Suppressor macrophage treated with lipopolysaccharide for 4 hours (primary cell): ENCODE results near the gene HEPACAM.
"Not testable (repeated sequence)": the region's sequence is repeated elsewhere in the genome, so short reads cannot be mapped to it uniquely, and the experiment has no call there.

Experiments
- DNase-seq: peaks from one replicate; pipeline ENCODE4 v3.0.0-alpha.2; 2020

Gene HEPACAM

DNA sequence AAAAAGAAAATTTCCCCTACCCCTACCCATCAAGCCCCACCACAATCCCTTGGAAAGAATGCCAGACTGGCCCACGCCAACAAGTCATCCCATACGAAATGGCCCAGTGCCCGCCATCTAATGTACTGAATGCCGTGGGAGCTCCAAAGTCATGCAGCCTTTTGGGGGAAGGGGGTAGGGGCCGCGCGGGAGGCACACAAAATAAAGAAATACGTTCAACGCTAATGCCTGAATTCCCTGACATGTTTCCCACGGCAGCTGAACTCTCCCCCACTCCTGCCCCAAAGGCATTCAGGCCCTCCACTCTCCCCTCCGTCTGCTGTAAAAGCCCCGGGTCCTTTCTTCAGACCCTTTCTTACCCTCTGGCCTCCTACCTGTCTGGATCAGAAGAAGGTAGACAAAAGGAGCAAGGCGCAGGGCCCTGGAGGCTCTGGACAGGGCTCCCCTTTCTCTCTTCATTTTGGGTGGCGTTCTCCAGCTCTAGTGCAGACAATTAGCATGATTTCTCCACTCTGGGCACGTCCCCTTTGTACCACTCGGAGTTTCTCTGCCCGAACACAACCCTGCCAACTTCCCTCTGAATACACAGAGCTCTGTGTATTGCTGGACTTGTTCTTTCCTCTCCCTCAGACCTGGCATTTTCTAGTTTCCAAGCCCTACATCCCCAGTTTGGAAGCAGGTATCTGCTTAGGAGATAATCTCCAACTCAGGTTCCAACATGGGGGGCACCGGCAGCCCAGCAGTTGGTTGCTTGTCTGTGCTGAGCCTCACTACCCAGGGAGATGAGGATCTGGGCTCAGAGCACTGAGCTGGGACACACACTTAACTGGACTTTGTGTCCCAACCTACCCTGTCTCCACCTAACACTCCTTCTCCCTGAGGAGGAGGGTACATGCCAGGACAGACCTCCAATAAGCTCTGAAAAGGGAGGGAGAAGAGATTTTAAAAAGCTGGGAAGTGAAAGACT is at the start of gene HEPACAM:
Gene HEPACAM, minus strand, starts transcription at position 500 of the 967 bp plus-strand sequence. Its CDS starts 41 bp downstream, at position 459.
- no peak for DNase-seq

- no peak for DNase-seq
Measured at GRCh38 chr11:124984512-124984854, 48.6 kb upstream of the HEPACAM start.

DNA sequence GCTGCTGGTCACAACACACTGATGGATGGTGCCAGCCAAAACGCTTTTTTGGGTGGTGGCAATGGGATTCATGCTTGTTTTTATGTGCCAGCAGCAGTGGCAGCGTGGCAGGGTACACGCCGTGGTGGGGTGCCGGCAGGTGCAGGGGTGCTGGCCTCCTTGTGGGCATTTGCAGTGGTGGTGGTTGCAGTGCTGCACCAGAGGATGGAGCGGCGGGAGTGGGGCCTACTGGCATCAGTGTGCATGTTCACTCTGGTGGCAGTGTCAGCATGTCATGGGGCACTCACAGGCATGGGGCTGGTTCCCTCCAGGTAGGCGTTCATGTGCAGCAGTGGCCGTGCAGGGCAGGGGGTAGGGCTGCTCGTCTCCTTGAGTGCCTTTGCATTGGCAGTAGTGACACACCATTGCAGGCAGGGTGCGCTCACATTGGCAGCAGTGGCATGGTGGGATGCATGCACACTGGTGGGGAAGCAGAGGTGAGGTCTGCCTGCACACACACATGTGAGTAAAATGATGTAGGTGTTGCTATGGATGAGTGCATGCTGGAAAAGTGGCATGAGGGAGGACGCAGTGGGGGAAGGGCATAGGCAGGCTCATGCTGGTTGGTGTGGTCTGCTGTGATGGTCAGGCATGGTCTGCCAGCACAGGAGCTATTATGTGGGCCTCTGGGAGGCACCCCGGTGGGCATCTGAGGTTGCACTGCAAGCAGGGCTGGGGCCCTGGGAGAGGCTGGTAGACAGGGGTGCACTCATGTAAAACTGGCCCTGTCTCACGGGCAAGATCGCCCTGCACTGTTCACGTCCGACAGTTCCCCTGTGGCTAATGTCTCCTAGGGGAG is 48.0 kb upstream of the HEPACAM start:
- no peak for DNase-seq

DNA sequence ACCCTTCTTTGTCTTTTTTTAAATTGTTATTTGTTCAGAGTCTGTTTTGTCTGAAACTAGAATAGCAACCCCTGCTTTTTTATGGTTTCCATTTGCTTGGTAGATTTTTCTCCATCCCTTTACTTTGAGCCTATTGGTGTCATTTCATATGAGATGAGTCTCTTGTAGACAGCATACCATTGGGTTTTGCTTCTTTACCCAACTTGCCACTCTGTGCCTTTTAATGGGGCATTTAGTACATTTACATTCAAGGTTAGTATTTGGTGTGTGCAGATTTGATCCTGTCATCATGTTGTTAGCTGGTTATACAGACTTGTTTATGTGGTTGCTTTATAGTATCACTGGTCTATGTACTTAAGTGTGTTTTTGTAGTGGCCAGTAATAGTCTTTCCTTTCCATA is 46.2 kb upstream of the HEPACAM start:
- no peak for DNase-seq

DNA sequence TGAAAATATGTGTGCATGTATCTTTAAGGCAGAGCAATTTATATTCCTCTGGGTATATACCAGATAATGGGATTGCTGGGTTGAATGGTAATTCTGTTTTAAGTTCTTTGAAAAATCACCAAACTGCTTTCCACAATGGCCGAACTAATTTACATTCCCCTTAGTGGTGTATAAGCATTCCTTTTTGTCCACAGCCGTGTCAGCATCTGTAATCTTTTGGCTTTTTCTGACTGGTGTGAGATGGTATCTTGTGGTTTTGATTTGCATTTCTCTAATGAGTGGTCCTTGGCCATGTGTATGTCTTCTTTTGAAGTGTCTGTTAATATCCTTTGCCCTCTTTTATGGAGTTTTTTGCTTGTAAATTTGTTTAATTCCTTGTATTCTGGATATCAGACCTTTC is 42.5 kb upstream of the HEPACAM start:
- no peak for DNase-seq

GRCh38 chr11:124977006-124977405 is 41.2 kb upstream of the HEPACAM start:
- no peak for DNase-seq

DNA sequence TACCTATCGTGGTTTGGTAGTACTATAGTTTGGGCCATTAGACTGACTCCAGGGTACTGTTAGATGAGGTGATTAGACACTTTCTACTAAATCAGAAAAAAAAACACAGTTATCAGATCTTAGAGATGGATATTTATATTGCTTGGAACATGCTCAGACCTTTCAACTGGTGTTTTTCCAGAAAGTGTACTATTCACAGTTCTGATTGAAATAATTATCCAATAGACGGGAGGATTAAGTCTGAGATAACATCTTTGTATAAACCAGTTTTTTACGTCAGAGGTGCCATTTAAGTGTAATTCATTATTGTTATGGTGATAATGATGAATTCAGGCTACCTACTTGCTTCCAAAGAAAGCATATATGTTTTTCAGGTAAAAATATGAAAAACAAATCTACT is 40.7 kb upstream of the HEPACAM start:
- DNase-seq: no peak

- DNase-seq: no peak
Measured at GRCh38 chr11:124971810-124972209, 36.0 kb upstream of the HEPACAM start.

DNA sequence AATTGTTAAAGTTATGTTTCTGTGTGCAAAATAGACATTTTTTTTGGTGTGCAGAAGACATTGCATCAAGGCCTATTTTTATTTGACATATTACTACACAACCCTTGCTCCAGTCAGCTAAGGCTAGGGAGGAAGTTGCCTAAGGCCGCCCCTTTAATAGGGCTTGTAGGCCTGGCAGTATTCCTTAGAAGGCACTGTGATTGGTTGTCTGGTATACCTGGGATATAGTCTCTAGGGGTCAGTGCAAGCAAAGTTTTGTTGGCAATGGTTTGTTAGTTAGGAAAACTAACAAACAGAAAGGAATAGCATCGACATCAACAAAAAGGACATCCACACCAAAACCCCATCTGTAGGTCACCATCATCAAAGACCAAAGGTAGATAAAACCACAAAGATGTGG is 35.1 kb upstream of the HEPACAM start:
- peak; percentile 56 for DNase-seq

- DNase-seq: not testable (repeated sequence)
Measured at GRCh38 chr11:124968197-124968596, 32.4 kb upstream of the HEPACAM start.

- DNase-seq: peak; percentile 81
Measured at GRCh38 chr11:124961972-124962609, 26.2 kb upstream of the HEPACAM start.

DNA sequence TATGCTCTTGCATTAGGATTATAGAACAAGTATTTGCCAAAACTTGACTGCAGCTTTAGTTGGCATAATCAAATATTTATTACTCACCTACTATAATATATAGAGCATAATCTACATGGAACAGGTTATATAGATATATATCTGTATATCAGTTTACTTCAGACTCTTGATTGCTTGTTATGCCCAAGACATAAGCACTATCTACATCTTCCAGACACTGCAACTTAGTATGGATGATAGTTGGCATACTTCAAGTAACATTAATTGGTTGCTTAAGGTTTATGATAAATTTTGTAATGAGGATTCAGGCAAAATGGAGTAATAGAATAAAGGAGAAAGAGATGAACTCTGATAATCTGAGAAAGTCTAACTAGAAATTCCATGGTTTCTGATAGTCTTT is 19.2 kb upstream of the HEPACAM start:
- no peak for DNase-seq

- DNase-seq: no peak
Measured at GRCh38 chr11:124954590-124954955, 18.7 kb upstream of the HEPACAM start.

GRCh38 chr11:124953753-124954589 is 18.1 kb upstream of the HEPACAM start, which contains the start of gene CCDC15:
Gene CCDC15 (plus strand): TSS chr11:124954202. CDS start chr11:124954733, 531 bp downstream.
- peak; percentile 98 for DNase-seq

DNA sequence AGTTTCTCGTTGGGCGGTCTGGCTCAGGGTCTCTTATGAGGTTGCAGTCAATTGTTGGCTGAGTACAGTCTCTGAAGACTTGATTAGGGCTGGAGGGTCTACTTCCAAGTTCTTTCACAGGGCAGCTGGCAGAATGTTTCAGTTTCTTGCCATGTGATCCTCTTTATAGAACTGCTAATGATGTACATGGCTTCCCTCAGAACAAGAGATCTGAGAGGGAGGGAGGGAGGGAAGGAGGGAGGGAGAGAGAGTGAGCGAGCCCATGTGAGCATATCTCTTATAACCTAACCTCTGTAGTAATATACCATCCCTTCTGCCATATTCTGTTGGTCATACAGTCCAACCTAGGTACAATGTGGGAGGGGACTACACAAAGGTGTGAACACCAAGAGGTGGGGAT is 15.5 kb upstream of the HEPACAM start:
- no peak for DNase-seq

GRCh38 chr11:124950601-124951330 is 14.9 kb upstream of the HEPACAM start:
- no peak for DNase-seq

DNA sequence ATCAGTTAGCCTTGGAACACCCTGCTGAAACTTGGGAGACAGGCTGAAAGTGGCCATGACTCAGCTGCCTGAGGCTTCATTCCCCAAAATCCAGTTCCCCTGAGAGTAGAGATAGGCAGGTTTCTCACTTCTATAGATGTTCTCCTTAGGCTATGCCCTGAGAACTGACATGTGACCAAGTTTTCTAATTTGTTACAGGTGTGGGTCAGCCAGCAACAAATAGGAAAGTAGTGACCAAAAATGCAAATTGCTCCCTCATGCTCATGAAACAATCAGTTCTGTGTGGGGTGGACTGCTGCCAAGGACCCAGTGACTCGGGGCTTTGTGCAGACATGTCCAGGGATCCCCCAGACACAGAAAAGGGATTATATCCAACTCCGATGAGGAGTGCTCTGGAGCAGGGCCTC is 10.9 kb upstream of the HEPACAM start:
- DNase-seq: no peak

GRCh38 chr11:124945826-124946225 is 10.0 kb upstream of the HEPACAM start:
- no peak for DNase-seq

- DNase-seq: no peak
Measured at GRCh38 chr11:124944565-124944964, 8.7 kb upstream of the HEPACAM start.

DNA sequence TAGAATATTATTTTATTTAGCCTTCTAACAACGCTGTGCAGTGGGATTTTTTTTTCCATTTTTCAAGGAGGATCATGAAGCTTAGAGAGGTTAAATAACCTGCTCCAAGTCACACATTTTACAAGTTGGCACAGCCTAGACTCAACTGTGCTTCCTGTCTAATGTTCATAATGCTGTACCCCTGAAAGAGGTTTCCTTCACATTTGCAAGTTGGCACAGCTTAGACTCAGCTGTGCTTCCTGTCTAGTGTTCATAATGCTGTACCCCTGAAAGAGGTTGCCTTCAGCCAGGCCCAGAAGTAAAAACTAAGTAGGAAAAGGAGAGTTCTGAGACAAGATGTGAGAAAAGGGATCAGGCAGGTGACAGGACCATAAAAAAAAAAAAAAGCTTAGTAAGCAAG is 7.9 kb upstream of the HEPACAM start:
- no peak for DNase-seq

GRCh38 chr11:124943254-124943616 is 7.4 kb upstream of the HEPACAM start:
- no peak for DNase-seq
